HT-29 (cell line): ENCODE results near the gene TOP1. TPM values are rescaled to one million over a fixed set of nuclear protein-coding genes. Genes with fewer than 3 reads are reported as not detected.
"Not testable (repeated sequence)": the region's sequence is repeated elsewhere in the genome, so short reads cannot be mapped to it uniquely, and the experiment has no call there.

Experiments
- DNase-seq: peaks from one replicate; pipeline ENCODE4 v3.0.0-alpha.2; 2015; ENCODE audit warnings: low spot score
- total RNA-seq: library from RNA; depleted of rRNA; stranded (reverse); fragments of >200 nt; shearing (Covaris generic); gene quantifications from 2 replicates; pipeline ENCODE4 v1.2.3, GENCODE V29; 2014

Gene TOP1
- total RNA-seq, 1 experiment from 2014 or later: 14.9 TPM

GRCh38 chr20:41091927-41092326 is 63.3 kb downstream of the TOP1 start:
- no peak for DNase-seq

DNA sequence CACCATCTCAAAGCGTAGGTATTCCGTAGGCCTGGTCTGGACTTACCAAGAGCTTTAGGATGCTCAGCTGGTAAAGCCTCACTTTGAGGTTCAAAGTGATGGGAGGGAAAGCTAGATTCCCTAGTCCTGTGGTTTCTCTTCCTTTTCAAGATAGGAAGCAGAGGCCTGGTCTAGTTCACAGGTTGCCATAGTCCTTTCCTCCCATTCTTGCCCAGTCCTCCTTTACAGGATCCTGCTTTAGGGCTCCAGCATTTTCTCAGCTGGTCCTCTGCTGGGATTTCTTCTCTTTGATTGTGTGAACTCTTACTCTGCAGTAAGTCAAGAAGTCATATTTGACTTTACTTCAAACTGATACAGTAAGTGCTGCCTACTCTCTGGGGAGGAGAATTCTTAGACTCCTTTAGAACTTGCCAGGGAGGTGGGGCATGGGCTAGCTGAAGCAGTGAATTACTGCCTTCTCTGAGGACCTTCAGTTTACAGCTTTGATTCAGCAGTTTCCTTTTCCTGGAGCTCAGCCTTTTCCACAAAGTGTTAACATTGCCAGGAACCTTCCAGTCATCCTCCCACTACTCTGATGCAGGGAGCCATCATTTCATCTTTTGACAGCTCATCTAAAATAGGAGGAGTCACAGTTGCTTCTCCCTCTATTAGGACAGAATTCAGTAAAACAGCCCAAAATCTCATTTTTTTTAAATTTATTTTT is 65.9 kb downstream of the TOP1 start:
- no peak for DNase-seq

GRCh38 chr20:41095110-41095969 is 66.7 kb downstream of the TOP1 start:
- peak; percentile 91 for DNase-seq

- no peak for DNase-seq
These were observed 70.2 kb downstream of the TOP1 start for GRCh38 chr20:41098703-41099250.

- no peak for DNase-seq
These were observed 71.4 kb downstream of the TOP1 start for GRCh38 chr20:41100001-41100480.

DNA sequence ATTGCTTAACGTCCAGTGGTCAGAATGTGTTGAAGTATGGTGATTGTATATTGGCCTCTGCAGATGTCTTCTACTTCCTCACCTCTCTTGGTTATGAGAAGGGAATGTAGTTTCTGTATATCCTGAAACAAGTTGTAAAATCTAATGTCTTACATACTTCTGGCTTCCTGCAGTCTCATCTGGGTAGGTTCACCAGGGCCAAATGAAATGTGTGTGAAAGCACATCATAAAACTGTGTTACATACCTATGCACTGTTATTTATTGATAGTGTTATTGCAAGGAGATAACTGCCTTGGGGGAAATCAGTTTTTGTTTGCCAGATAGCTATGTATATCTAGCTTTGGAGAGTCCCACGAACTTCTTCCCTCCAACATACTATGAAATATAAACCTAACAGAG is 73.0 kb downstream of the TOP1 start:
- no peak for DNase-seq

DNA sequence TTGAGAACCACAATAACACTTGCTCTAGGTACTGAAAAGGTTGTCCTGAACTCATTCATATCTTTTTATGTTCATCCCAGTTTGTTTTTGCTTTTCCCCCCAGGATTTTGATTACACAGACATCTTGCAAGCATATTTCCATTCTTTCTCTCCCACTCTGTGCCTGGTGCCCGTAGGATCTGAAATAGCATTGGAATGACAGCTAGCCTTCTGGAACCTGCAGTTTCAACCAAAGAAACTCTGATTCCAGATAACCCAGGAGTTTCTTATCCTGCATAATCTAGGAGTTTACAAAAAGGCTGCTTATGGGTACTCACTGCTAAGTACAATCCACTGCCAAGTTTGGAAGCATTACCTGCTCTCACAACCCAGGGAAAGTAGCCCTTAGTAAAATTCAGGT is 79.9 kb downstream of the TOP1 start:
- DNase-seq: no peak

- DNase-seq: no peak
These were observed 81.4 kb downstream of the TOP1 start for GRCh38 chr20:41110012-41110411.

- peak; percentile 44 for DNase-seq
These were observed 82.4 kb downstream of the TOP1 start for GRCh38 chr20:41110930-41111577.

- DNase-seq: no peak
These were observed 82.9 kb downstream of the TOP1 start for GRCh38 chr20:41111578-41111951.

- DNase-seq: no peak
These were observed 87.8 kb downstream of the TOP1 start for GRCh38 chr20:41116282-41116956.

DNA sequence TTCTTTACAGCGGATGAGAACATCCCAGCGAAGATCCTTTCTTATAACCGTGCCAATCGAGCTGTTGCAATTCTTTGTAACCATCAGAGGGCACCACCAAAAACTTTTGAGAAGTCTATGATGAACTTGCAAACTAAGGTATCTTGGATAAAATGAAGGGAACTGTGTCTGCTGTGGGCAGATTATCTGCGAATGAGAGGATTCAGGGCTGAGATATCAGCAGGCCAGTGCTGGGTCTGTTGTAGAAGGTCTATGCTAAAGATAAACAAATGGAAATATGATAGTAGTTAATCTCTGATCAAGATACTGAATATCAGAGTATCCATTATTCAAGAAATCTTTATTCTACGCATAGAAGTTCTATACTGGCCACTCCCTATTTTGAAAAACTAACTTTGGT is 89.5 kb downstream of the TOP1 start:
- not testable (repeated sequence) for DNase-seq

GRCh38 chr20:41118632-41119031 is 90.0 kb downstream of the TOP1 start:
- DNase-seq: no peak

GRCh38 chr20:41119614-41120561 is 91.3 kb downstream of the TOP1 start:
- no peak for DNase-seq

DNA sequence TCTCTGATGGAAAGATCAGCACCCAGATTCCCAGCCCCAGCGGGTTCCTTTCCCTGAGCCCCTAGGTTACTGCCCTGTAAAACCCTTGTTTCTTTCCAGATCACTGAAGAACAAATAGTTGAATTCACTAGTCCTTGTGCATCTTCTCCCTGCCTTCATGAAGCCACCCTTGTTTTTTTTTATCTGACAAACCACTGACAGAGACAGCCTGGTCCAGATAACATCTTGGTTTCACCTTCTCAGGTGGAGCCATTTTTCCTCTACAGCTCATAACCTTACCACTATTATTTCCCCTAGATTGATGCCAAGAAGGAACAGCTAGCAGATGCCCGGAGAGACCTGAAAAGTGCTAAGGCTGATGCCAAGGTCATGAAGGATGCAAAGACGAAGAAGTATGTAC is 92.8 kb downstream of the TOP1 start:
- no peak for DNase-seq

DNA sequence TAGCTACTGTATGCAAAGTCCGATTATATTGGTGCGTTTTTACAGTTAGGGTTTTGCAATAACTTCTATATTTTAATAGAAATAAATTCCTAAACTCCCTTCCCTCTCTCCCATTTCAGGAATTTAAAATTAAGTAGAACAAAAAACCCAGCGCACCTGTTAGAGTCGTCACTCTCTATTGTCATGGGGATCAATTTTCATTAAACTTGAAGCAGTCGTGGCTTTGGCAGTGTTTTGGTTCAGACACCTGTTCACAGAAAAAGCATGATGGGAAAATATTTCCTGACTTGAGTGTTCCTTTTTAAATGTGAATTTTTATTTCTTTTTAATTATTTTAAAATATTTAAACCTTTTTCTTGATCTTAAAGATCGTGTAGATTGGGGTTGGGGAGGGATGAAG is 95.0 kb downstream of the TOP1 start:
- no peak for DNase-seq

DNA sequence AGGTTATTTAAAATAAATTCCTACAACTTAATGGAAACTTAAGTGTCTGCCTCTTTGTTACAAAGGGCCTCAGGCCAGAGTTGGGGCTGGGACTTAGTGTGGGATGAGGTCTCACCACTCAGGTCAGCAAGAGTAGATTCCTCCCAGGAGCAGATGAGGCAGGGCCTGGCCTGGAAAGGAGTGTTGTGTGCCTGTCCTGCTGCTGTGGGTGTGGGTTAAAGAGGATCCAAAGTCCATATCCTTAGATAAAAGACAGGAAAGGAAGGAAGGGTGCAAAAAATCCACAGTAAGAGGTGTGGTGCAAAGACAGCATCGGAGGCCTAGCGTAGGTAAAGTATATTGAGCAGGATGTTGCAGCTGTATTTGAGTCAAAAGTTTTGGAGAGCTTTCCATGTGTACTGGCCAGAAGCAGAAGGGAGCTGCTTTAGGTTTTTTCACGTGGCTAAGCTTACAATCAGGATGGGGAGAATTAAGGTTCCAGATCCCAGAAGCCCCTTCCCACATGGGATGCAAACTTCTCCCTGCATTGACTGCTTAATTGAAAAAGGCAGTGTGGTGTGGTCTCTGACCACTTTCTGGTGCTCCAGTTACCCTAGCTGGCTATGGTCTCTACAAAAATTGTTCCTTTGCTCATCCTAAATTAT is 96.0 kb downstream of the TOP1 start:
- DNase-seq: no peak

- no peak for DNase-seq
These were observed 97.2 kb downstream of the TOP1 start for GRCh38 chr20:41125530-41126457.

- DNase-seq: no peak
These were observed 98.1 kb downstream of the TOP1 start for GRCh38 chr20:41126719-41127118.
